Stimulated activated memory B cell treated with anti-CD40 and anti-IgM and Interleukin-4, amounts not matched to agents 10 μg/mL and 1 μg/mL and 100 μg/mL, for 72 hours (primary cell): Measurements from ENCODE around the gene HOXD9.

ENCODE experiments used
- ATAC-seq: fragments of 150-1000 bp; cut with Tn5 transposase; 2 replicates; pipeline ENCODE4 v1.10.0; 2021
- H3K27ac Mint-ChIP-seq: one replicate; pipeline ENCODE4 v1.8.0; 2022; ENCODE audit warnings: mild to moderate bottlenecking, mixed read lengths
- H3K27me3 Mint-ChIP-seq: one replicate; pipeline ENCODE4 v1.8.0; 2022; ENCODE audit warnings: mixed read lengths
- H3K36me3 Mint-ChIP-seq: one replicate; pipeline ENCODE4 v1.8.0; 2022; ENCODE audit warnings: mixed read lengths
- H3K4me1 Mint-ChIP-seq: one replicate; pipeline ENCODE4 v1.8.0; 2022; ENCODE audit warnings: mixed read lengths
- H3K4me3 Mint-ChIP-seq: one replicate; pipeline ENCODE4 v1.8.0; 2022; ENCODE audit warnings: mild to moderate bottlenecking, moderate library complexity, mixed read lengths
- H3K9me3 Mint-ChIP-seq: one replicate; pipeline ENCODE4 v1.8.0; 2022; ENCODE audit warnings: mixed read lengths

Gene HOXD9

GRCh38 chr2:176122683-176123410, at the start of gene HOXD9:
Gene HOXD9, plus strand, starts transcription at chr2:176122719. Its CDS starts 50 bp downstream, at chr2:176122769.
- ATAC-seq, result no peak
- Mint-ChIP-seq H3K27ac (no peak within 1 kb of the TSS), H3K4me3 (no peak within 1 kb of the TSS), H3K4me1 (peaks cover 7% of the 10 kb centered on the region), H3K36me3 (no peaks in the 10 kb centered on the region), H3K27me3 (peaks cover 81% of the 10 kb centered on the region), H3K9me3 (no peaks in the 10 kb centered on the region)

GRCh38 chr2:176072951-176073904, 49.3 kb upstream of the HOXD9 start:
- H3K4me3 Mint-ChIP-seq, result no peak overlapping the region
- peaks cover 6% of the 10 kb centered on the region for H3K4me1 Mint-ChIP-seq
- no peak overlapping the region for H3K27ac Mint-ChIP-seq
- H3K27me3 Mint-ChIP-seq, result peaks cover 84% of the 10 kb centered on the region
- no peaks in the 10 kb centered on the region for H3K36me3 Mint-ChIP-seq
- no peak for ATAC-seq
- H3K9me3 Mint-ChIP-seq, result peaks cover 3% of the 10 kb centered on the region

GRCh38 chr2:176074919-176075425, 47.5 kb upstream of the HOXD9 start:
- H3K9me3 Mint-ChIP-seq, result peaks cover 7% of the 10 kb centered on the region
- H3K27ac Mint-ChIP-seq, result no peak overlapping the region
- H3K27me3 Mint-ChIP-seq, result peaks cover 84% of the 10 kb centered on the region
- no peak overlapping the region for H3K4me3 Mint-ChIP-seq
- no peak for ATAC-seq
- peaks cover 8% of the 10 kb centered on the region for H3K4me1 Mint-ChIP-seq
- H3K36me3 Mint-ChIP-seq, result no peaks in the 10 kb centered on the region

- ATAC-seq, result no peak
- Mint-ChIP-seq H3K4me1 (peaks cover 8% of the 10 kb centered on the region), H3K36me3 (no peaks in the 10 kb centered on the region), H3K4me3 (no peak overlapping the region), H3K27ac (no peak overlapping the region), H3K27me3 (peaks cover 79% of the 10 kb centered on the region), H3K9me3 (peaks cover 7% of the 10 kb centered on the region)
These were observed 47.0 kb upstream of the HOXD9 start for GRCh38 chr2:176075481-176075880.

GRCh38 chr2:176076063-176076462, 46.5 kb upstream of the HOXD9 start:
- Mint-ChIP-seq H3K4me1 (peaks cover 8% of the 10 kb centered on the region), H3K36me3 (no peaks in the 10 kb centered on the region), H3K27me3 (peaks cover 77% of the 10 kb centered on the region), H3K4me3 (no peak overlapping the region), H3K27ac (no peak overlapping the region), H3K9me3 (peaks cover 7% of the 10 kb centered on the region)
- no peak for ATAC-seq

- Mint-ChIP-seq H3K27me3 (peaks cover 77% of the 10 kb centered on the region), H3K27ac (no peak overlapping the region), H3K4me3 (no peak overlapping the region), H3K9me3 (peaks cover 7% of the 10 kb centered on the region), H3K36me3 (no peaks in the 10 kb centered on the region), H3K4me1 (peaks cover 8% of the 10 kb centered on the region)
- no peak for ATAC-seq
These were observed 45.7 kb upstream of the HOXD9 start for GRCh38 chr2:176076796-176077195.

- H3K4me3 Mint-ChIP-seq, result no peak overlapping the region
- peaks cover 8% of the 10 kb centered on the region for H3K4me1 Mint-ChIP-seq
- no peaks in the 10 kb centered on the region for H3K36me3 Mint-ChIP-seq
- H3K27ac Mint-ChIP-seq, result no peak overlapping the region
- no peak for ATAC-seq
- H3K9me3 Mint-ChIP-seq, result peaks cover 9% of the 10 kb centered on the region
- peaks cover 76% of the 10 kb centered on the region for H3K27me3 Mint-ChIP-seq
These were observed 43.8 kb upstream of the HOXD9 start for GRCh38 chr2:176078541-176079284.

GRCh38 chr2:176079285-176079830, 43.2 kb upstream of the HOXD9 start:
- Mint-ChIP-seq H3K36me3 (no peaks in the 10 kb centered on the region), H3K27me3 (peaks cover 79% of the 10 kb centered on the region), H3K9me3 (peaks cover 10% of the 10 kb centered on the region), H3K4me3 (peak overlapping the region; percentile 56), H3K27ac (no peak overlapping the region), H3K4me1 (peaks cover 8% of the 10 kb centered on the region)
- no peak for ATAC-seq

GRCh38 chr2:176079831-176080539, 42.5 kb upstream of the HOXD9 start:
- Mint-ChIP-seq H3K9me3 (peaks cover 10% of the 10 kb centered on the region), H3K36me3 (no peaks in the 10 kb centered on the region), H3K27me3 (peaks cover 79% of the 10 kb centered on the region), H3K27ac (no peak overlapping the region), H3K4me3 (peak overlapping the region; percentile 56), H3K4me1 (peaks cover 8% of the 10 kb centered on the region)
- ATAC-seq, result no peak

- H3K36me3 Mint-ChIP-seq, result no peaks in the 10 kb centered on the region
- H3K4me1 Mint-ChIP-seq, result peaks cover 8% of the 10 kb centered on the region
- ATAC-seq, result no peak
- H3K4me3 Mint-ChIP-seq, result no peak overlapping the region
- H3K9me3 Mint-ChIP-seq, result peaks cover 12% of the 10 kb centered on the region
- no peak overlapping the region for H3K27ac Mint-ChIP-seq
- H3K27me3 Mint-ChIP-seq, result peaks cover 79% of the 10 kb centered on the region
These were observed 41.8 kb upstream of the HOXD9 start for GRCh38 chr2:176080540-176081375.

GRCh38 chr2:176081376-176081836, 41.1 kb upstream of the HOXD9 start:
- Mint-ChIP-seq H3K36me3 (no peaks in the 10 kb centered on the region), H3K27me3 (peaks cover 79% of the 10 kb centered on the region), H3K27ac (no peak overlapping the region), H3K4me3 (no peak overlapping the region), H3K9me3 (peaks cover 12% of the 10 kb centered on the region), H3K4me1 (peaks cover 8% of the 10 kb centered on the region)
- ATAC-seq, result no peak

- Mint-ChIP-seq H3K9me3 (peaks cover 10% of the 10 kb centered on the region), H3K27ac (no peak overlapping the region), H3K4me1 (peaks cover 8% of the 10 kb centered on the region), H3K27me3 (peaks cover 79% of the 10 kb centered on the region), H3K4me3 (no peak overlapping the region), H3K36me3 (no peaks in the 10 kb centered on the region)
- no peak for ATAC-seq
These were observed 40.5 kb upstream of the HOXD9 start for GRCh38 chr2:176081837-176082524.

- no peak overlapping the region for H3K4me3 Mint-ChIP-seq
- no peak overlapping the region for H3K27ac Mint-ChIP-seq
- peaks cover 84% of the 10 kb centered on the region for H3K27me3 Mint-ChIP-seq
- no peak for ATAC-seq
- H3K9me3 Mint-ChIP-seq, result peaks cover 12% of the 10 kb centered on the region
- no peaks in the 10 kb centered on the region for H3K36me3 Mint-ChIP-seq
- peaks cover 8% of the 10 kb centered on the region for H3K4me1 Mint-ChIP-seq
These were observed 40.0 kb upstream of the HOXD9 start for GRCh38 chr2:176082525-176082823.
